Endothelial cell of umbilical vein (primary cell): Measurements from ENCODE around the gene C14orf132. TPM values are rescaled to one million over a fixed set of nuclear protein-coding genes. Genes with fewer than 3 reads are reported as not detected.

ENCODE experiments used
- BruUV-seq: library from RNA; stranded (reverse); fragments of 400-500 nt; replicated peaks from 2 replicates; lab custom pipeline; 2021; lab: Mats Ljungman, UMichigan
- CTCF ChIA-PET: fragments of 300-600, 350-600 bp; sonication (Branson Sonifier 250); formaldehyde crosslinking; loops from one replicate; lab custom pipeline; 2021; ENCODE audit warnings: antibody characterized with exemption, inconsistent platforms; lab: Charles Lee
- POLR2A ChIA-PET: fragments of 300-600, 350-600 bp; sonication (Branson Sonifier 250); formaldehyde crosslinking; loops from one replicate; lab custom pipeline; 2021; ENCODE audit warnings: antibody characterized with exemption, inconsistent platforms; lab: Charles Lee
- DNase-seq: peaks from one replicate; pipeline ENCODE4 v3.0.0-alpha.2; 2011; ENCODE audit warnings: low read depth, low spot score
- FAIRE-seq: peaks from 2 replicates; lab custom pipeline; 2011; peaks lifted over from hg19 to GRCh38; lab: Jason Lieb, UNC
- H2AFZ ChIP-seq: 2 replicates; pipeline ENCODE4 v1.6.0; 2012; ENCODE audit warnings: low read depth, low read length, control low read depth, inconsistent platforms
- H3K27ac ChIP-seq: 2 replicates; pipeline ENCODE4 v1.5.1; 2011; ENCODE audit warnings: low read depth, mild to moderate bottlenecking, control low read depth, low read length, moderate library complexity; ENCODE audit not compliant: insufficient read depth
- H3K27me3 ChIP-seq, 2 experiments: 2 replicates each; pipeline versions ENCODE4 v1.6.0 to v1.6.1; 2011; ENCODE audit warnings: low read length in 2 of 2, mixed read lengths in 1 of 2; ENCODE audit not compliant: control insufficient read depth in 2 of 2, insufficient read depth in 2 of 2
- H3K36me3 ChIP-seq, 2 experiments: 2 replicates in 1 of 2; 3 replicates in 1 of 2; pipeline ENCODE4 v1.5.1; 2011; ENCODE audit warnings: low read length in 2 of 2, mild to moderate bottlenecking in 1 of 2, moderate library complexity in 1 of 2; ENCODE audit not compliant: control insufficient read depth in 2 of 2, insufficient read depth in 2 of 2; ENCODE audit errors: extremely low read depth in 1 of 2
- H3K4me1 ChIP-seq: 3 replicates; pipeline ENCODE4 v1.5.1; 2011; ENCODE audit warnings: mild to moderate bottlenecking, low read length; ENCODE audit not compliant: control insufficient read depth, insufficient read depth; ENCODE audit errors: extremely low read depth
- H3K4me2 ChIP-seq: 2 replicates; pipeline ENCODE4 v1.6.1; 2011; ENCODE audit warnings: low read length, control low read depth, mixed read lengths; ENCODE audit not compliant: insufficient read depth
- H3K4me3 ChIP-seq, 3 experiments: fragments of 200-600 bp in 1 of 3; sonication (generic), shearing (Covaris generic) in 1 of 3; replicated peaks in 1 of 3; 2 replicates each; pipeline ENCODE4 v1.5.1; 2011 to 2016; ENCODE audit warnings: control low read depth in 3 of 3, low read length in 3 of 3, mild to moderate bottlenecking in 2 of 3, inconsistent platforms in 1 of 3, low read depth in 1 of 3, moderate library complexity in 1 of 3; ENCODE audit not compliant: insufficient read depth in 1 of 3
- H3K79me2 ChIP-seq: 2 replicates; pipeline ENCODE4 v1.6.0; 2012; ENCODE audit warnings: low read length, inconsistent platforms; ENCODE audit not compliant: control insufficient read depth, insufficient read depth
- H3K9ac ChIP-seq: replicated peaks from 2 replicates; pipeline ENCODE3; 2011; ENCODE audit warnings: low read length, control low read depth; ENCODE audit not compliant: insufficient read depth; ENCODE audit errors: extremely low read depth
- H3K9me1 ChIP-seq: replicated peaks from 3 replicates; pipeline ENCODE4 v1.6.0; 2011; ENCODE audit warnings: mild to moderate bottlenecking, low read length; ENCODE audit not compliant: control insufficient read depth, insufficient read depth; ENCODE audit errors: extremely low read depth
- H3K9me3 ChIP-seq: replicated peaks from 2 replicates; pipeline ENCODE4 v1.5.1; 2012; ENCODE audit warnings: low read length, inconsistent platforms; ENCODE audit not compliant: control insufficient read depth, insufficient read depth
- H4K20me1 ChIP-seq: replicated peaks from 2 replicates; pipeline ENCODE3; 2011; ENCODE audit warnings: mild to moderate bottlenecking, low read length; ENCODE audit not compliant: control insufficient read depth, insufficient read depth; ENCODE audit errors: extremely low read depth
- EZH2 ChIP-seq: IDR thresholded peaks from 2 replicates; pipeline ENCODE4 v1.6.1; 2012; ENCODE audit warnings: borderline replicate concordance, low read depth, mild to moderate bottlenecking, moderate library complexity, low read length, inconsistent platforms; ENCODE audit not compliant: severe bottlenecking
- FOS ChIP-seq: IDR thresholded peaks from 2 replicates; pipeline ENCODE4 v1.6.1; 2011; ENCODE audit warnings: mild to moderate bottlenecking, low read length, moderate library complexity, borderline replicate concordance; ENCODE audit not compliant: insufficient read depth
- JUN ChIP-seq: IDR thresholded peaks from 2 replicates; pipeline ENCODE4 v1.6.1; 2011; ENCODE audit warnings: borderline replicate concordance, low read depth; ENCODE audit not compliant: insufficient read length, insufficient read depth
- MYC ChIP-seq: IDR thresholded peaks from one replicate; pipeline ENCODE4 v1.6.1; 2011; ENCODE audit warnings: mild to moderate bottlenecking, low read depth, low read length
- POLR2A ChIP-seq: IDR thresholded peaks from 2 replicates; pipeline ENCODE4 v1.6.1; 2012; ENCODE audit warnings: low read depth, mild to moderate bottlenecking, control low read depth, low read length
- POLR2AphosphoS5 ChIP-seq: IDR thresholded peaks from 2 replicates; pipeline ENCODE4 v1.6.1; 2012; ENCODE audit warnings: low read depth, mild to moderate bottlenecking, control low read depth, low read length, moderate library complexity; ENCODE audit not compliant: insufficient read depth
- dilution Hi-C: fragments of 300-500 bp; cut with MboI; formaldehyde crosslinking; loops from one replicate; pipeline ENCODE4 v1.15.0; 2019; ENCODE audit warnings: low sequenced_read_pairs; ENCODE audit not compliant: extremely low pct_ligation_motif_present
- intact Hi-C: fragments of 100-400 bp; cut with micrococcal nuclease; formaldehyde crosslinking; loops from one replicate; pipeline ENCODE4 v1.10.0; 2022
- polyA plus RNA-seq, 4 experiments: library from polyadenylated mRNA; depleted of rRNA in 3 of 4; stranded (reverse) in 3 of 4; unstranded in 1 of 4; fragments of >200 nt; gene quantifications; 2 replicates each; pipeline versions ENCODE4 v1.2.1 to v1.2.3, GENCODE V29; 2011 to 2012; ENCODE audit warnings: missing spikeins in 1 of 4
- total RNA-seq: library from RNA; stranded (reverse); gene quantifications from 2 replicates; pipeline ENCODE4 v1.2.3, GENCODE V29; 2021
- TF ChIP-seq, protein P1 (sequence below), 2 donors: IDR thresholded peaks; 1 replicate in 1 of 2; 2 replicates in 1 of 2; pipeline ENCODE4 v1.5.1; 2011; ENCODE audit warnings: low read length in 2 of 2, mild to moderate bottlenecking in 2 of 2, moderate library complexity in 2 of 2, control low read depth in 1 of 2, inconsistent platforms in 1 of 2, low read depth in 1 of 2; ENCODE audit not compliant: insufficient read depth in 1 of 2; ENCODE audit errors: extremely low read depth in 1 of 2
- TF ChIP-seq, protein P2 (sequence below): IDR thresholded peaks from 2 replicates; pipeline ENCODE4 v1.6.1; 2011; ENCODE audit not compliant: insufficient read depth, insufficient read length

C14orf132 gene
- total and polyA plus RNA-seq, 2 donors (not counting 3 experiments of a cell fraction or from before 2014, with no cell fraction given), result 3.2 to 7.6 TPM

DNA sequence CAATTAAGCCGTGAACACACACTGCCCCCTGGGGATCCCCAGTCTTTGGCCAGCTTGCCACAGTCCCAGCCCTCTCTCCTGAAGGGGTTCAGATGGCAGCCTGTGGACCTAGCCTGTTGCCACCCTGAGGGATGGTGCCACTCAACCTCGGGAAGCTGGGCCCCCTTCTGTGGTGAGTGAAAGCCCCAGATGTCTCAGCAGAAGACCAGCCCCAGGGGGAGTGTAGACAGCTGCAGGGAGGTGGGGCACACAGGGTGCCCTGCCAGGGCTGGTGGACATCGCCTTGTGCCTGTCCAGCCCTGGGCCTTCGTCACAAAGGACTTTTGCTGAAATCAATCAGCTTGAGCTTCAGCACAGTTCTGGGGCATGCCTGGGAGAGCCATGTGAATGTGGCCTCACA is 32.4 kb downstream of the C14orf132 start:
- Histone ChIP-seq H3K27me3 (no peaks in the 10 kb centered on the region), H3K4me3 (no peak overlapping the region), H3K79me2 (no peaks in the 10 kb centered on the region), H2AFZ (no peak overlapping the region), H3K9me1 (no peaks in the 10 kb centered on the region), H3K4me1 (no peaks in the 10 kb centered on the region), H4K20me1 (no peaks in the 10 kb centered on the region), H3K4me2 (no peak overlapping the region), H3K36me3 (no peaks in the 10 kb centered on the region), H3K9ac (no peak overlapping the region), H3K9me3 (no peaks in the 10 kb centered on the region), H3K27ac (no peak overlapping the region)
- FAIRE-seq (no peak), DNase-seq (no peak)
- TF ChIP-seq POLR2AphosphoS5 (no peak), JUN (no peak), POLR2A (no peak), MYC (no peak), FOS (no peak), EZH2 (no peak)
- TF ChIP-seq, protein P1, sequence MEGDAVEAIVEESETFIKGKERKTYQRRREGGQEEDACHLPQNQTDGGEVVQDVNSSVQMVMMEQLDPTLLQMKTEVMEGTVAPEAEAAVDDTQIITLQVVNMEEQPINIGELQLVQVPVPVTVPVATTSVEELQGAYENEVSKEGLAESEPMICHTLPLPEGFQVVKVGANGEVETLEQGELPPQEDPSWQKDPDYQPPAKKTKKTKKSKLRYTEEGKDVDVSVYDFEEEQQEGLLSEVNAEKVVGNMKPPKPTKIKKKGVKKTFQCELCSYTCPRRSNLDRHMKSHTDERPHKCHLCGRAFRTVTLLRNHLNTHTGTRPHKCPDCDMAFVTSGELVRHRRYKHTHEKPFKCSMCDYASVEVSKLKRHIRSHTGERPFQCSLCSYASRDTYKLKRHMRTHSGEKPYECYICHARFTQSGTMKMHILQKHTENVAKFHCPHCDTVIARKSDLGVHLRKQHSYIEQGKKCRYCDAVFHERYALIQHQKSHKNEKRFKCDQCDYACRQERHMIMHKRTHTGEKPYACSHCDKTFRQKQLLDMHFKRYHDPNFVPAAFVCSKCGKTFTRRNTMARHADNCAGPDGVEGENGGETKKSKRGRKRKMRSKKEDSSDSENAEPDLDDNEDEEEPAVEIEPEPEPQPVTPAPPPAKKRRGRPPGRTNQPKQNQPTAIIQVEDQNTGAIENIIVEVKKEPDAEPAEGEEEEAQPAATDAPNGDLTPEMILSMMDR (IDR thresholded peaks at IDR 0.05; ENCODE audit: extremely low read depth in 1 of 2, insufficient read depth in 1 of 2, low read depth in 1 of 2, low read length in 2 of 2), result no peak
- TF ChIP-seq, protein P2, sequence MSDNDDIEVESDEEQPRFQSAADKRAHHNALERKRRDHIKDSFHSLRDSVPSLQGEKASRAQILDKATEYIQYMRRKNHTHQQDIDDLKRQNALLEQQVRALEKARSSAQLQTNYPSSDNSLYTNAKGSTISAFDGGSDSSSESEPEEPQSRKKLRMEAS, result no peak
- CTCF ChIA-PET, result no interaction called here
- dilution Hi-C loops (no loop called here), intact Hi-C loops (no loop called here)
- BruUV-seq, result no TSS peak
- POLR2A ChIA-PET, result no interaction called here
